Vagina (tissue), 2 donors: ENCODE measurements around the gene NT5C3B. TPM values are rescaled to one million over a fixed set of nuclear protein-coding genes. Genes with fewer than 3 reads are reported as not detected.

Experiments used
- DNase-seq, 2 donors: peaks; one replicate each; pipeline ENCODE4 v3.0.0-alpha.2; 2017; ENCODE audit errors: extremely low spot score in 2 of 2
- H3K27ac ChIP-seq: fragments of 200-600 bp; sonication (generic); one replicate; pipeline ENCODE4 v1.5.1; 2019
- H3K27me3 ChIP-seq: fragments of 200-600 bp; sonication (generic); one replicate; pipeline ENCODE4 v1.5.1; 2019
- H3K36me3 ChIP-seq, 2 donors: fragments of 200-600 bp; sonication (generic); one replicate each; pipeline ENCODE4 v1.5.1; 2017 to 2019
- H3K4me1 ChIP-seq: fragments of 200-600 bp; sonication (generic); one replicate; pipeline ENCODE4 v1.5.1; 2019
- H3K4me3 ChIP-seq, 2 donors: fragments of 200-600 bp; sonication (generic); 1 replicate in 1 of 2; 2 replicates in 1 of 2; pipeline ENCODE4 v1.5.1; 2016 to 2019
- H3K9me3 ChIP-seq: fragments of 200-600 bp; sonication (generic); one replicate; pipeline ENCODE4 v1.5.1; 2019
- POLR2A ChIP-seq, 2 donors: fragments of 450-650 bp; IDR thresholded peaks; one replicate each; pipeline ENCODE4 v1.6.1; 2017; ENCODE audit warnings: antibody characterized with exemption in 2 of 2, mild to moderate bottlenecking in 2 of 2, moderate library complexity in 2 of 2
- POLR2AphosphoS5 ChIP-seq, 2 donors: sonication (generic); formaldehyde crosslinking; IDR thresholded peaks; one replicate each; pipeline ENCODE4 v1.9.0; 2017; ENCODE audit warnings: antibody characterized with exemption in 2 of 2, mild to moderate bottlenecking in 2 of 2, low read depth in 1 of 2; ENCODE audit not compliant: insufficient read depth in 1 of 2
- intact Hi-C: fragments of 100-400 bp; cut with DNase I; formaldehyde crosslinking; loops from one replicate; pipeline ENCODE4 v1.15.1; 2023
- total RNA-seq: library from RNA; depleted of rRNA; stranded (reverse); fragments of >200 nt; gene quantifications from one replicate; pipeline ENCODE4 v1.2.3, GENCODE V29; 2016
- TF ChIP-seq, protein P1 (sequence below), 3 experiments: fragments of 450-650 bp in 2 of 3; fragments of 200-600 bp in 1 of 3; sonication (generic) in 1 of 3; IDR thresholded peaks; one replicate each; pipeline ENCODE4 v1.5.1; 2017 to 2019; ENCODE audit warnings: antibody characterized with exemption in 3 of 3, mild to moderate bottlenecking in 2 of 3, moderate library complexity in 2 of 3

NT5C3B gene
- total RNA-seq, 1 donor from 2014 or later, result 71.5 TPM

DNA sequence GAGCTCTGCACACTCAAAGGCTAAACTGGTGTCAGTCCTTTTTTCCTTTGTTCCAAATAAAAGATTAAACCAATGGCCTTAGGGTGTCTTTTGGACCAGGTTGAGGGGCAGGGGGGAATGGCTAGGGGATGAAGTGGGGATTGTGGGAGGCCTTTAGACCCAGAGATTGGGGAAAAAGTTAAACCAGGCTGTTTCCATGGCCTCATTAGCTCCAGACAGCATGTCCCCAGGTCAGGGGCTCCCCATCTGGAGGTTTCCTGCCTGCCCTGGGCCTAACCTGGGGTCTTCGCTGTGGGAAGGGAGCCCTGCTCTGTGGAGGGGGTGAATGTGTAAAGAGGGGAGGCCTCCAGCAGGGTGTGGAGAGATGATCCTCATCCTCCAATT is 12.9 kb downstream of the NT5C3B start:
- Histone ChIP-seq H3K27ac (no peak overlapping the region), H3K36me3 (peaks cover 0 to 20% of the 10 kb centered on the region in 2 donors), H3K9me3 (no peaks in the 10 kb centered on the region), H3K27me3 (no peaks in the 10 kb centered on the region), H3K4me1 (no peaks in the 10 kb centered on the region), H3K4me3 (no peak overlapping the region)
- no peak for DNase-seq
- TF ChIP-seq, protein P1, sequence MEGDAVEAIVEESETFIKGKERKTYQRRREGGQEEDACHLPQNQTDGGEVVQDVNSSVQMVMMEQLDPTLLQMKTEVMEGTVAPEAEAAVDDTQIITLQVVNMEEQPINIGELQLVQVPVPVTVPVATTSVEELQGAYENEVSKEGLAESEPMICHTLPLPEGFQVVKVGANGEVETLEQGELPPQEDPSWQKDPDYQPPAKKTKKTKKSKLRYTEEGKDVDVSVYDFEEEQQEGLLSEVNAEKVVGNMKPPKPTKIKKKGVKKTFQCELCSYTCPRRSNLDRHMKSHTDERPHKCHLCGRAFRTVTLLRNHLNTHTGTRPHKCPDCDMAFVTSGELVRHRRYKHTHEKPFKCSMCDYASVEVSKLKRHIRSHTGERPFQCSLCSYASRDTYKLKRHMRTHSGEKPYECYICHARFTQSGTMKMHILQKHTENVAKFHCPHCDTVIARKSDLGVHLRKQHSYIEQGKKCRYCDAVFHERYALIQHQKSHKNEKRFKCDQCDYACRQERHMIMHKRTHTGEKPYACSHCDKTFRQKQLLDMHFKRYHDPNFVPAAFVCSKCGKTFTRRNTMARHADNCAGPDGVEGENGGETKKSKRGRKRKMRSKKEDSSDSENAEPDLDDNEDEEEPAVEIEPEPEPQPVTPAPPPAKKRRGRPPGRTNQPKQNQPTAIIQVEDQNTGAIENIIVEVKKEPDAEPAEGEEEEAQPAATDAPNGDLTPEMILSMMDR (IDR thresholded peaks at IDR 0.05), result no peak
- no peak for TF ChIP-seq POLR2A (IDR thresholded peaks at IDR 0.05)
- TF ChIP-seq POLR2AphosphoS5 (IDR thresholded peaks at IDR 0.05; ENCODE audit: insufficient read depth in 1 of 2, low read depth in 1 of 2), result no peak
- intact Hi-C loops, result no loop called here

DNA sequence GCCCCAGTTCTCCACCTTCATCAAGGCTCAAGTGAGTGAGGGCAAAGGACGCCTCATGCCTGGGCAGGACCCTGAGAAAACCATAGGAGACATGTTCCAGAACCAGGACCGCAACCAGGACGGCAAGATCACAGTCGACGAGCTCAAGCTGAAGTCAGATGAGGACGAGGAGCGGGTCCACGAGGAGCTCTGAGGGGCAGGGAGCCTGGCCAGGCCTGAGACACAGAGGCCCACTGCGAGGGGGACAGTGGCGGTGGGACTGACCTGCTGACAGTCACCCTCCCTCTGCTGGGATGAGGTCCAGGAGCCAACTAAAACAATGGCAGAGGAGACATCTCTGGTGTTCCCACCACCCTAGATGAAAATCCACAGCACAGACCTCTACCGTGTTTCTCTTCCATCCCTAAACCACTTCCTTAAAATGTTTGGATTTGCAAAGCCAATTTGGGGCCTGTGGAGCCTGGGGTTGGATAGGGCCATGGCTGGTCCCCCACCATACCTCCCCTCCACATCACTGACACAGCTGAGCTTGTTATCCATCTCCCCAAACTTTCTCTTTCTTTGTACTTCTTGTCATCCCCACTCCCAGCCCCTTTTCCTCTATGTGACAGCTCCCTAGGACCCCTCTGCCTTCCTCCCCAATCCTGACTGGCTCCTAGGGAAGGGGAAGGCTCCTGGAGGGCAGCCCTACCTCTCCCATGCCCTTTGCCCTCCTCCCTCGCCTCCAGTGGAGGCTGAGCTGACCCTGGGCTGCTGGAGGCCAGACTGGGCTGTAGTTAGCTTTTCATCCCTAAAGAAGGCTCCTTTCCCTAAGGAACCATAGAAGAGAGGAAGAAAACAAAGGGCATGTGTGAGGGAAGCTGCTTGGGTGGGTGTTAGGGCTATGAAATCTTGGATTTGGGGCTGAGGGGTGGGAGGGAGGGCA is 13.6 kb downstream of the NT5C3B start:
- TF ChIP-seq, protein P1 (IDR thresholded peaks at IDR 0.05), result no peak
- TF ChIP-seq POLR2A (IDR thresholded peaks at IDR 0.05) (no peak), POLR2AphosphoS5 (IDR thresholded peaks at IDR 0.05; ENCODE audit: insufficient read depth in 1 of 2, low read depth in 1 of 2) (no peak)
- no peak for DNase-seq
- intact Hi-C loops, result no loop called here
- H3K4me3 ChIP-seq, result no peak overlapping the region
- H3K9me3 ChIP-seq, result no peaks in the 10 kb centered on the region
- H3K27ac ChIP-seq, result no peak overlapping the region
- no peaks in the 10 kb centered on the region for H3K4me1 ChIP-seq
- H3K27me3 ChIP-seq, result no peaks in the 10 kb centered on the region
- peaks cover 0 to 15% of the 10 kb centered on the region in 2 donors for H3K36me3 ChIP-seq

DNA sequence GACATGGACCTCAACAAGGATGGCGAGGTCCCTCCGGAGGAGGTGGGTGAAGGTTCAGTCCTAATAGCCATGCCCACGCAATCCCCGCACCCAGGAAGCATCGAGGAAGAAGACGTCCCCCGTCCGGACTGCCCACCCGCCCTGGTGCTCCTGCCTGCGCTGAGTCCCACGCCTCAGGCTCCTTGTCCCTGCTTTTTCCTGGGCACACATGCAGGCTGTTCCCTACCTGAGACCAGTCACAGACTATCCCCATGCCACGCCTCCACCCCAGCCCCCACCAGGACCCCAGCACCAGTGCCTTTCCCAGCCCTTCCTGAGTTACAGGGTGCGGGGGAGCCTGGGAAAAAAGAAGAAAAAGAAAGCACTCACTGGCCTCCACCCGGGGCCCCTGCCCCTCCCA is 14.3 kb downstream of the NT5C3B start:
- no peaks in the 10 kb centered on the region for H3K9me3 ChIP-seq
- intact Hi-C loops, result no loop called here
- no peaks in the 10 kb centered on the region for H3K27me3 ChIP-seq
- no peak overlapping the region for H3K27ac ChIP-seq
- no peak for DNase-seq
- TF ChIP-seq, protein P1 (IDR thresholded peaks at IDR 0.05), result no peak
- TF ChIP-seq POLR2A (IDR thresholded peaks at IDR 0.05) (no peak), POLR2AphosphoS5 (IDR thresholded peaks at IDR 0.05; ENCODE audit: insufficient read depth in 1 of 2, low read depth in 1 of 2) (no peak)
- no peaks in the 10 kb centered on the region for H3K4me1 ChIP-seq
- peaks cover 0 to 8% of the 10 kb centered on the region in 2 donors for H3K36me3 ChIP-seq
- no peak overlapping the region for H3K4me3 ChIP-seq

DNA sequence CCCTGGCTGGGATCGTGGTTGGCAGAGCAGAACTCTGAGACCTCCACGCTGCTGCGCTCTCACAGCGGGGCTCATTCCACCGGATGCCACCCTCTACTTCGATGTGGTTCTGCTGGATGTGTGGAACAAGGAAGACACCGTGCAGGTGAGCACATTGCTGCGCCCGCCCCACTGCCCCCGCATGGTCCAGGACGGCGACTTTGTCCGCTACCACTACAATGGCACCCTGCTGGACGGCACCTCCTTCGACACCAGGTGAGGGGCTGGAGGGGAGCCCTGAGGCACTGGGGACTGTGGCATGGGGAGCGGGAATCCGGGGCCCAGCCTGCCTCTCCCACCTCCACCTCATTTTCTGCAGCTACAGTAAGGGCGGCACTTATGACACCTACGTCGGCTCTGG is 18.0 kb downstream of the NT5C3B start:
- Histone ChIP-seq H3K27ac (no peak overlapping the region), H3K9me3 (no peaks in the 10 kb centered on the region), H3K36me3 (no peaks in the 10 kb centered on the region), H3K4me3 (no peak overlapping the region), H3K4me1 (peaks cover 9% of the 10 kb centered on the region), H3K27me3 (no peaks in the 10 kb centered on the region)
- TF ChIP-seq, protein P1 (IDR thresholded peaks at IDR 0.05), result no peak
- no peak for TF ChIP-seq POLR2AphosphoS5 (IDR thresholded peaks at IDR 0.05; ENCODE audit: insufficient read depth in 1 of 2, low read depth in 1 of 2)
- no peak for DNase-seq
- intact Hi-C loops, result no loop called here
